OCI-LY1 (cell line): ENCODE data around the gene KRT39.
"Not testable (repeated sequence)": the region's sequence is repeated elsewhere in the genome, so short reads cannot be mapped to it uniquely, and the experiment has no call there.

Experiments
- H2AFZ ChIP-seq: fragments of 200-600 bp; sonication (generic), shearing (Covaris generic); 2 replicates; pipeline ENCODE4 v1.6.0; 2014; ENCODE audit warnings: antibody characterized with exemption, mild to moderate bottlenecking, low read length
- H3F3A ChIP-seq: fragments of 200-600 bp; sonication (generic), shearing (Covaris generic); 2 replicates; pipeline ENCODE4 v1.6.0; 2014; ENCODE audit warnings: mild to moderate bottlenecking, antibody characterized with exemption, low read length, moderate library complexity; ENCODE audit not compliant: insufficient read depth
- H3K27ac ChIP-seq: fragments of 200-600 bp; sonication (generic); 2 replicates; pipeline ENCODE4 v1.5.1; 2014; ENCODE audit warnings: low read length, mixed run types, mild to moderate bottlenecking, low read depth; ENCODE audit not compliant: poor library complexity, severe bottlenecking
- H3K27me3 ChIP-seq: fragments of 200-600 bp; sonication (generic); 2 replicates; pipeline ENCODE4 v1.6.0; 2014; ENCODE audit warnings: antibody characterized with exemption, mild to moderate bottlenecking, low read length, moderate library complexity; ENCODE audit not compliant: insufficient read depth
- H3K36me3 ChIP-seq: fragments of 200-600 bp; sonication (generic); 2 replicates; pipeline ENCODE4 v1.6.1; 2014; ENCODE audit warnings: mild to moderate bottlenecking, antibody characterized with exemption, low read length, moderate library complexity, mixed read lengths; ENCODE audit not compliant: insufficient read depth
- H3K4me1 ChIP-seq: fragments of 200-600 bp; sonication (generic); 2 replicates; pipeline ENCODE4 v1.5.1; 2014; ENCODE audit warnings: mild to moderate bottlenecking, low read length, moderate library complexity; ENCODE audit not compliant: insufficient read depth, severe bottlenecking
- H3K4me2 ChIP-seq: fragments of 200-600 bp; sonication (generic), shearing (Covaris generic); 2 replicates; pipeline ENCODE4 v1.6.1; 2014; ENCODE audit warnings: low read length
- H3K4me3 ChIP-seq: fragments of 200-600 bp; sonication (generic); 2 replicates; pipeline ENCODE4 v1.5.1; 2014; ENCODE audit warnings: low read length, low read depth, mild to moderate bottlenecking, mixed read lengths; ENCODE audit not compliant: poor library complexity, severe bottlenecking
- H3K79me2 ChIP-seq: fragments of 200-600 bp; shearing (Covaris generic); 2 replicates; pipeline ENCODE4 v1.6.1; 2016; ENCODE audit warnings: mixed run types, low read length, mixed read lengths; ENCODE audit not compliant: insufficient read depth
- H3K9ac ChIP-seq: fragments of 200-600 bp; sonication (generic), shearing (Covaris generic); 2 replicates; pipeline ENCODE4 v1.6.1; 2014; ENCODE audit warnings: mild to moderate bottlenecking, low read length, mixed read lengths
- H3K9me2 ChIP-seq: fragments of 200-600 bp; sonication (generic), shearing (Covaris generic); 2 replicates; pipeline ENCODE4 v1.6.1; 2014; ENCODE audit warnings: low read depth, mild to moderate bottlenecking, low read length, mixed read lengths
- H3K9me3 ChIP-seq: fragments of 200-600 bp; shearing (Covaris generic); 2 replicates; pipeline ENCODE4 v1.6.1; 2014; ENCODE audit warnings: low read length, mixed read lengths
- H4K20me1 ChIP-seq: fragments of 200-600 bp; sonication (generic), shearing (Covaris generic); 2 replicates; pipeline ENCODE4 v1.6.0; 2016; ENCODE audit warnings: mild to moderate bottlenecking, low read length; ENCODE audit not compliant: insufficient read depth
- CTCF ChIP-seq: fragments of 200-600 bp; sonication (generic), shearing (Covaris generic); IDR thresholded peaks from 2 replicates; pipeline ENCODE4 v1.5.1; 2017; ENCODE audit warnings: mild to moderate bottlenecking, antibody characterized with exemption, low read length, moderate library complexity, mixed read lengths
- EZH2 ChIP-seq: fragments of 200-600 bp; sonication (generic), shearing (Covaris generic); IDR thresholded peaks from 2 replicates; pipeline ENCODE4 v1.8.0; 2017; ENCODE audit warnings: borderline replicate concordance, mixed run types, mild to moderate bottlenecking, antibody characterized with exemption, low read length, moderate library complexity, mixed read lengths

Gene KRT39

GRCh38 chr17:41001795-41002194, 35.0 kb upstream of the KRT39 start:
- no peak overlapping the region for H2AFZ ChIP-seq

GRCh38 chr17:40999563-40999962, 32.8 kb upstream of the KRT39 start, which contains the start of gene KRTAP3-2:
Gene KRTAP3-2, minus strand, starts transcription at chr17:40999906. Its CDS starts 53 bp downstream, at chr17:40999853.
- H3K27me3 ChIP-seq, H3K4me1 ChIP-seq, H3K9me3 ChIP-seq, H4K20me1 ChIP-seq, H2AFZ ChIP-seq, H3K9me2 ChIP-seq, H3K9ac ChIP-seq, H3F3A ChIP-seq, H3K36me3 ChIP-seq, H3K27ac ChIP-seq, H3K4me3 ChIP-seq, H3K79me2 ChIP-seq, H3K4me2 ChIP-seq: not testable (repeated sequence)

More at GRCh38 chr17:41001795-41002194, 35.0 kb upstream of the KRT39 start:
- TF ChIP-seq EZH2 (no peak), CTCF (no peak)
- Histone ChIP-seq H3K27ac (no peak overlapping the region), H3K36me3 (no peaks in the 10 kb centered on the region), H3F3A (no peaks in the 10 kb centered on the region), H3K27me3 (no peaks in the 10 kb centered on the region; the same call in 1 of the 2 replicates), H3K79me2 (no peaks in the 10 kb centered on the region), H4K20me1 (no peaks in the 10 kb centered on the region), H3K9ac (no peak overlapping the region), H3K4me1 (no peaks in the 10 kb centered on the region), H3K9me2 (no peaks in the 10 kb centered on the region), H3K9me3 (no peaks in the 10 kb centered on the region), H3K4me3 (no peak overlapping the region), H3K4me2 (no peak overlapping the region)

- Histone ChIP-seq H3F3A (no peaks in the 10 kb centered on the region), H3K9ac (no peak overlapping the region), H4K20me1 (no peaks in the 10 kb centered on the region), H3K4me1 (no peaks in the 10 kb centered on the region), H3K36me3 (no peaks in the 10 kb centered on the region), H3K4me2 (no peak overlapping the region), H2AFZ (no peak overlapping the region), H3K27me3 (no peaks in the 10 kb centered on the region), H3K27ac (no peak overlapping the region), H3K79me2 (no peaks in the 10 kb centered on the region), H3K9me3 (no peaks in the 10 kb centered on the region), H3K4me3 (no peak overlapping the region), H3K9me2 (no peaks in the 10 kb centered on the region)
- TF ChIP-seq EZH2: no peak
- no peak for TF ChIP-seq CTCF
These were observed 30.6 kb upstream of the KRT39 start for GRCh38 chr17:40997361-40997760.

GRCh38 chr17:40996829-40997228, 30.1 kb upstream of the KRT39 start:
- TF ChIP-seq EZH2 (no peak), CTCF (no peak)
- Histone ChIP-seq H3K9ac (no peak overlapping the region), H3K27ac (no peak overlapping the region), H3K27me3 (no peaks in the 10 kb centered on the region), H3K9me3 (no peaks in the 10 kb centered on the region), H3K36me3 (no peaks in the 10 kb centered on the region), H2AFZ (no peak overlapping the region), H4K20me1 (no peaks in the 10 kb centered on the region), H3K4me2 (no peak overlapping the region), H3K9me2 (no peaks in the 10 kb centered on the region), H3K4me3 (no peak overlapping the region), H3K79me2 (no peaks in the 10 kb centered on the region), H3K4me1 (no peaks in the 10 kb centered on the region), H3F3A (no peaks in the 10 kb centered on the region)
